HepG2 (cell line): ENCODE measurements around the gene CLDN22.

ENCODE experiments used
- CC2D1A ChIP-seq: sonication (generic); formaldehyde crosslinking; IDR thresholded peaks from 2 replicates; pipeline ENCODE4 v1.8.1; 2023; ENCODE audit warnings: mild to moderate bottlenecking, missing genetic modification reagents
- CREB1 ChIP-seq, 2 experiments: fragments of 450-650 bp in 1 of 2; IDR thresholded peaks; 2 replicates each; pipeline ENCODE4 v1.6.1; 2016 to 2017; ENCODE audit warnings: control low read depth in 1 of 2, mild to moderate bottlenecking in 1 of 2, missing compliant biosample characterization in 1 of 2, missing genetic modification characterization in 1 of 2
- EP300 ChIP-seq, 3 experiments: sonication (generic) in 1 of 3; formaldehyde crosslinking in 1 of 3; IDR thresholded peaks; 2 replicates each; pipeline versions ENCODE4 v1.5.1 to v1.6.1; 2011 to 2020; ENCODE audit warnings: low read depth in 2 of 3, low read length in 2 of 3, borderline replicate concordance in 1 of 3, improper control_type of control experiment in 1 of 3, mild to moderate bottlenecking in 1 of 3, missing genetic modification reagents in 1 of 3, moderate library complexity in 1 of 3
- EZH2 ChIP-seq: conservative IDR thresholded peaks from 2 replicates; pipeline ENCODE4 v1.6.1; 2012; ENCODE audit warnings: mild to moderate bottlenecking, low read depth, low read length, moderate library complexity
- JUN ChIP-seq: sonication (generic); formaldehyde crosslinking; IDR thresholded peaks from 2 replicates; pipeline ENCODE4 v1.4.0; 2020; ENCODE audit warnings: mild to moderate bottlenecking, missing genetic modification reagents
- KAT7 ChIP-seq: IDR thresholded peaks from 2 replicates; pipeline ENCODE4 v1.6.1; 2018; ENCODE audit warnings: borderline replicate concordance, missing compliant biosample characterization
- NKX3-1 ChIP-seq: sonication (generic); formaldehyde crosslinking; IDR thresholded peaks from 2 replicates; pipeline ENCODE4 v1.5.0; 2020; ENCODE audit warnings: missing genetic modification reagents
- POLR2A ChIP-seq, 2 experiments: IDR thresholded peaks; 2 replicates each; pipeline ENCODE4 v1.6.1; 2011; ENCODE audit warnings: low read depth in 2 of 2, low read length in 2 of 2, mild to moderate bottlenecking in 1 of 2, moderate library complexity in 1 of 2; ENCODE audit not compliant: insufficient read depth in 1 of 2
- SP2 ChIP-seq: sonication (generic); formaldehyde crosslinking; IDR thresholded peaks from 2 replicates; pipeline ENCODE4 v1.5.1; 2020; ENCODE audit warnings: mild to moderate bottlenecking, missing genetic modification reagents
- TAF1 ChIP-seq: sonication (generic); formaldehyde crosslinking; IDR thresholded peaks from 2 replicates; pipeline ENCODE4 v1.4.0; 2020; ENCODE audit warnings: missing genetic modification reagents
- YEATS4 ChIP-seq: sonication (generic); formaldehyde crosslinking; IDR thresholded peaks from 2 replicates; pipeline ENCODE4 v1.4.0; 2020; ENCODE audit warnings: missing genetic modification reagents, borderline replicate concordance
- ZFYVE20 ChIP-seq: sonication (generic); formaldehyde crosslinking; IDR thresholded peaks from 2 replicates; pipeline ENCODE4 v1.8.0; 2023; ENCODE audit warnings: low read depth, mild to moderate bottlenecking, moderate library complexity, missing genetic modification reagents, borderline replicate concordance
- TF ChIP-seq, protein P1 (sequence below): sonication (generic); formaldehyde crosslinking; IDR thresholded peaks from 2 replicates; pipeline ENCODE4 v1.5.0; 2020; ENCODE audit warnings: mild to moderate bottlenecking, missing genetic modification reagents, moderate library complexity
- TF ChIP-seq, protein P2 (sequence below): sonication (generic); formaldehyde crosslinking; IDR thresholded peaks from 2 replicates; pipeline ENCODE4 v1.8.0; 2022; ENCODE audit warnings: mild to moderate bottlenecking, missing genetic modification reagents, borderline replicate concordance

GRCh38 chr4:183288955-183289354, 31.1 kb downstream of the CLDN22 start:
- TF ChIP-seq EP300 (IDR thresholded peaks at IDR 0.05; ENCODE audit: low read depth in 2 of 2, low read length in 2 of 2), result no peak
- no peak for TF ChIP-seq EP300 (CRISPR knock-in tag; IDR thresholded peaks at IDR 0.05; ENCODE audit: borderline replicate concordance)
- no peak for TF ChIP-seq KAT7
- TF ChIP-seq, protein P1, sequence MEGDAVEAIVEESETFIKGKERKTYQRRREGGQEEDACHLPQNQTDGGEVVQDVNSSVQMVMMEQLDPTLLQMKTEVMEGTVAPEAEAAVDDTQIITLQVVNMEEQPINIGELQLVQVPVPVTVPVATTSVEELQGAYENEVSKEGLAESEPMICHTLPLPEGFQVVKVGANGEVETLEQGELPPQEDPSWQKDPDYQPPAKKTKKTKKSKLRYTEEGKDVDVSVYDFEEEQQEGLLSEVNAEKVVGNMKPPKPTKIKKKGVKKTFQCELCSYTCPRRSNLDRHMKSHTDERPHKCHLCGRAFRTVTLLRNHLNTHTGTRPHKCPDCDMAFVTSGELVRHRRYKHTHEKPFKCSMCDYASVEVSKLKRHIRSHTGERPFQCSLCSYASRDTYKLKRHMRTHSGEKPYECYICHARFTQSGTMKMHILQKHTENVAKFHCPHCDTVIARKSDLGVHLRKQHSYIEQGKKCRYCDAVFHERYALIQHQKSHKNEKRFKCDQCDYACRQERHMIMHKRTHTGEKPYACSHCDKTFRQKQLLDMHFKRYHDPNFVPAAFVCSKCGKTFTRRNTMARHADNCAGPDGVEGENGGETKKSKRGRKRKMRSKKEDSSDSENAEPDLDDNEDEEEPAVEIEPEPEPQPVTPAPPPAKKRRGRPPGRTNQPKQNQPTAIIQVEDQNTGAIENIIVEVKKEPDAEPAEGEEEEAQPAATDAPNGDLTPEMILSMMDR (CRISPR knock-in tag), result no peak
- TF ChIP-seq YEATS4 (CRISPR knock-in tag), result no peak
- TF ChIP-seq, protein P2, sequence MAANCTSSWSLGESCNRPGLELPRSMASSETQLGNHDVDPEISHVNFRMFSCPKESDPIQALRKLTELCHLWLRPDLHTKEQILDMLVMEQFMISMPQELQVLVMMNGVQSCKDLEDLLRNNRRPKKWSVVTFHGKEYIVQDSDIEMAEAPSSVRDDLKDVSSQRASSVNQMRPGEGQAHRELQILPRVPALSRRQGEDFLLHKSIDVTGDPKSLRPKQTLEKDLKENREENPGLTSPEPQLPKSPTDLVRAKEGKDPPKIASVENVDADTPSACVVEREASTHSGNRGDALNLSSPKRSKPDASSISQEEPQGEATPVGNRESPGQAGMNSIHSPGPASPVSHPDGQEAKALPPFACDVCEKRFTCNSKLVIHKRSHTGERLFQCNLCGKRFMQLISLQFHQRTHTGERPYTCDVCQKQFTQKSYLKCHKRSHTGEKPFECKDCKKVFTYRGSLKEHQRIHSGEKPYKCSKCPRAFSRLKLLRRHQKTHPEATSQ (CRISPR knock-in tag), result no peak
- TF ChIP-seq EZH2, result no peak
- TF ChIP-seq CC2D1A (CRISPR knock-in tag), result no peak
- TF ChIP-seq NKX3-1 (CRISPR knock-in tag), result no peak
- TF ChIP-seq SP2 (CRISPR knock-in tag), result no peak
- no peak for TF ChIP-seq JUN (CRISPR knock-in tag)
- no peak for TF ChIP-seq POLR2A (IDR thresholded peaks at IDR 0.05; ENCODE audit: insufficient read depth in 1 of 2, low read depth in 2 of 2, low read length in 2 of 2)
- TF ChIP-seq TAF1, result no peak
- no peak for TF ChIP-seq ZFYVE20
- TF ChIP-seq CREB1 (IDR thresholded peaks at IDR 0.05), result no peak
- TF ChIP-seq CREB1 (CRISPR knock-in tag; IDR thresholded peaks at IDR 0.05), result no peak
